Activated naive CD4-positive, alpha-beta T cell treated with anti-CD3 and anti-CD28 coated beads for 36 hours (primary cell): Measurements from ENCODE around the gene SLC12A4. TPM values are rescaled to one million over a fixed set of nuclear protein-coding genes. Genes with fewer than 3 reads are reported as not detected.

Experiments
- CTCF ChIA-PET: fragments of 350-600 bp; sonication (Branson Sonifier 250); formaldehyde crosslinking; loops from one replicate; lab custom pipeline; 2021; ENCODE audit warnings: antibody characterized with exemption; lab: Charles Lee
- DNase-seq: peaks from one replicate; pipeline ENCODE4 v3.0.0-alpha.2; 2020
- H3K27ac Mint-ChIP-seq: one replicate; pipeline ENCODE4 v1.8.0; 2021; ENCODE audit warnings: mild to moderate bottlenecking, mixed read lengths
- H3K27me3 Mint-ChIP-seq: one replicate; pipeline ENCODE4 v1.8.0; 2021; ENCODE audit warnings: low read depth, mixed read lengths
- H3K36me3 Mint-ChIP-seq: one replicate; pipeline ENCODE4 v1.8.0; 2021; ENCODE audit warnings: low read depth, mixed read lengths
- H3K4me1 Mint-ChIP-seq: one replicate; pipeline ENCODE4 v1.8.0; 2021; ENCODE audit warnings: low read depth, mixed read lengths
- H3K4me3 Mint-ChIP-seq: one replicate; pipeline ENCODE4 v1.8.0; 2021; ENCODE audit warnings: mild to moderate bottlenecking, moderate library complexity, mixed read lengths
- H3K9me3 Mint-ChIP-seq: one replicate; pipeline ENCODE4 v1.8.0; 2021; ENCODE audit warnings: mixed read lengths
- intact Hi-C: fragments of 100-400 bp; cut with micrococcal nuclease; formaldehyde crosslinking; loops from one replicate; pipeline ENCODE4 v1.15.1; 2023
- total RNA-seq, 2 experiments: library from RNA; stranded (reverse); gene quantifications; one replicate each; pipeline ENCODE4 v1.2.3, GENCODE V29; 2021

Gene SLC12A4
- total RNA-seq, 2 experiments from 2014 or later = 24.3 to 28.9 TPM

- Mint-ChIP-seq H3K4me3 (peak overlapping the region; percentile 100), H3K36me3 (peaks cover 40% of the 10 kb centered on the region), H3K27me3 (no peaks in the 10 kb centered on the region), H3K27ac (peak overlapping the region; percentile 94), H3K9me3 (no peaks in the 10 kb centered on the region), H3K4me1 (peaks cover 41% of the 10 kb centered on the region)
- CTCF ChIA-PET = interaction anchor here (1.0 to 2.6 kb wide), 8 partner anchors 52 to 415 kb away, joined by 3 to 12 read pairs (median 4); partner anchors contain the start of gene EDC4
- intact Hi-C loops = loop anchor here (1.0 to 5.0 kb wide), 15 partner anchors 17 to 414 kb away; partner anchors contain the start of genes ACD, CTCF, DDX28 and DPEP3
- DNase-seq = peak; percentile 98
These were observed 32.9 kb downstream of the SLC12A4 start for GRCh38 chr16:67935402-67936123.

- no peaks in the 10 kb centered on the region for H3K9me3 Mint-ChIP-seq
- intact Hi-C loops = loop anchor here (1.0 to 5.0 kb wide), 10 partner anchors 17 to 414 kb away; partner anchors contain the start of genes CTCF, DPEP3, NUTF2 and PSKH1
- H3K27me3 Mint-ChIP-seq = no peaks in the 10 kb centered on the region
- peaks cover 37% of the 10 kb centered on the region for H3K4me1 Mint-ChIP-seq
- peak overlapping the region; percentile 94 for H3K27ac Mint-ChIP-seq
- no peak for DNase-seq
- CTCF ChIA-PET = interaction anchor here (1.0 to 2.6 kb wide), 8 partner anchors 51 to 414 kb away, joined by 3 to 12 read pairs (median 4); partner anchors contain the start of gene EDC4
- peak overlapping the region; percentile 100 for H3K4me3 Mint-ChIP-seq
- H3K36me3 Mint-ChIP-seq = peaks cover 40% of the 10 kb centered on the region
These were observed 33.4 kb downstream of the SLC12A4 start for GRCh38 chr16:67935101-67935401.

- intact Hi-C loops = loop anchor here (1.0 to 5.0 kb wide), 10 partner anchors 16 to 413 kb away; partner anchors contain the start of genes CTCF, DPEP3, NUTF2 and PSKH1
- Mint-ChIP-seq H3K36me3 (peaks cover 37% of the 10 kb centered on the region), H3K4me1 (peaks cover 31% of the 10 kb centered on the region), H3K27ac (peak overlapping the region; percentile 94), H3K27me3 (no peaks in the 10 kb centered on the region), H3K9me3 (no peaks in the 10 kb centered on the region), H3K4me3 (peak overlapping the region; percentile 100)
- CTCF ChIA-PET = interaction anchor here (0.8 to 2.6 kb wide), 3 partner anchors 51 to 118 kb away, joined by 3 to 12 read pairs (median 4); no protein-coding TSS in a partner anchor
- DNase-seq = no peak
These were observed 33.9 kb downstream of the SLC12A4 start for GRCh38 chr16:67934306-67935100.

- no peak for DNase-seq
- CTCF ChIA-PET = interaction anchor here (0.6 to 2.6 kb wide), 3 partner anchors 91 to 117 kb away, joined by 3 to 12 read pairs (median 3); no protein-coding TSS in a partner anchor
- Mint-ChIP-seq H3K9me3 (no peaks in the 10 kb centered on the region), H3K4me1 (peaks cover 27% of the 10 kb centered on the region), H3K36me3 (peaks cover 35% of the 10 kb centered on the region), H3K4me3 (no peak overlapping the region), H3K27me3 (no peaks in the 10 kb centered on the region), H3K27ac (peak overlapping the region; percentile 42)
- intact Hi-C loops = loop anchor here (2.0 kb wide), 1 partner anchor 295 kb away; no protein-coding TSS in a partner anchor
These were observed 34.6 kb downstream of the SLC12A4 start for GRCh38 chr16:67933805-67934204.

GRCh38 chr16:67932462-67932840, 36.0 kb downstream of the SLC12A4 start:
- no peak for DNase-seq
- intact Hi-C loops = no loop called here
- Mint-ChIP-seq H3K27me3 (no peaks in the 10 kb centered on the region), H3K4me3 (no peak overlapping the region), H3K4me1 (peaks cover 26% of the 10 kb centered on the region), H3K27ac (no peak overlapping the region), H3K36me3 (peaks cover 35% of the 10 kb centered on the region), H3K9me3 (no peaks in the 10 kb centered on the region)
- CTCF ChIA-PET = interaction anchor here (1.7 to 3.6 kb wide), 3 partner anchors 9 to 412 kb away, joined by 4 to 23 read pairs (median 9); partner anchors contain the start of gene NRN1L

GRCh38 chr16:67931712-67932461, 36.5 kb downstream of the SLC12A4 start, which contains the start of gene CTRL:
TSS of gene CTRL (minus strand) at chr16:67931862. CDS start at chr16:67931852, 10 bp downstream.
- Mint-ChIP-seq H3K27ac (no peak within 1 kb of the TSS), H3K4me3 (no peak within 1 kb of the TSS), H3K9me3 (no peaks in the 10 kb centered on the region), H3K36me3 (peaks cover 32% of the 10 kb centered on the region), H3K27me3 (no peaks in the 10 kb centered on the region), H3K4me1 (peaks cover 22% of the 10 kb centered on the region)
- CTCF ChIA-PET = interaction anchor here (1.2 to 3.6 kb wide), 4 partner anchors 9 to 411 kb away, joined by 4 to 23 read pairs (median 8); partner anchors contain the start of gene NRN1L
- DNase-seq = no peak
- intact Hi-C loops = no loop called here

GRCh38 chr16:67930678-67931211, 37.7 kb downstream of the SLC12A4 start:
- DNase-seq = no peak
- Mint-ChIP-seq H3K4me3 (no peak overlapping the region), H3K27ac (no peak overlapping the region), H3K27me3 (no peaks in the 10 kb centered on the region), H3K9me3 (no peaks in the 10 kb centered on the region), H3K4me1 (peaks cover 20% of the 10 kb centered on the region), H3K36me3 (peaks cover 24% of the 10 kb centered on the region)
- intact Hi-C loops = no loop called here
- CTCF ChIA-PET = interaction anchor here (1.2 to 3.6 kb wide), 2 partner anchors 46 to 49 kb away, joined by 6 to 23 read pairs; partner anchors contain the start of gene NRN1L

GRCh38 chr16:67930191-67930590, 38.2 kb downstream of the SLC12A4 start:
- H3K27me3 Mint-ChIP-seq = no peaks in the 10 kb centered on the region
- no peak overlapping the region for H3K4me3 Mint-ChIP-seq
- CTCF ChIA-PET = interaction anchor here (0.8 to 3.6 kb wide), 2 partner anchors 46 to 114 kb away, joined by 3 to 23 read pairs; partner anchors contain the start of gene NRN1L
- no peak for DNase-seq
- H3K4me1 Mint-ChIP-seq = peaks cover 17% of the 10 kb centered on the region
- intact Hi-C loops = no loop called here
- H3K27ac Mint-ChIP-seq = no peak overlapping the region
- peaks cover 18% of the 10 kb centered on the region for H3K36me3 Mint-ChIP-seq
- H3K9me3 Mint-ChIP-seq = no peaks in the 10 kb centered on the region

- H3K4me3 Mint-ChIP-seq = no peak overlapping the region
- H3K27ac Mint-ChIP-seq = no peak overlapping the region
- peaks cover 2% of the 10 kb centered on the region for H3K4me1 Mint-ChIP-seq
- peak; percentile 91 for DNase-seq
- no peaks in the 10 kb centered on the region for H3K9me3 Mint-ChIP-seq
- no peaks in the 10 kb centered on the region for H3K27me3 Mint-ChIP-seq
- CTCF ChIA-PET = interaction anchor here (0.6 to 2.3 kb wide), 16 partner anchors 9 to 409 kb away, joined by 3 to 25 read pairs (median 4); partner anchors contain the start of genes NRN1L and PSKH1
- peaks cover 6% of the 10 kb centered on the region for H3K36me3 Mint-ChIP-seq
- intact Hi-C loops = loop anchor here (1.0 to 2.0 kb wide), 6 partner anchors 10 to 408 kb away; no protein-coding TSS in a partner anchor
These were observed 39.7 kb downstream of the SLC12A4 start for GRCh38 chr16:67928561-67929364.

- H3K27me3 Mint-ChIP-seq = no peaks in the 10 kb centered on the region
- peaks cover 4% of the 10 kb centered on the region for H3K36me3 Mint-ChIP-seq
- H3K4me3 Mint-ChIP-seq = no peak overlapping the region
- CTCF ChIA-PET = interaction anchor here (1.1 to 2.3 kb wide), 8 partner anchors 10 to 408 kb away, joined by 3 to 25 read pairs (median 4); no protein-coding TSS in a partner anchor
- intact Hi-C loops = loop anchor here (1.0 to 2.0 kb wide), 6 partner anchors 10 to 407 kb away; no protein-coding TSS in a partner anchor
- no peaks in the 10 kb centered on the region for H3K4me1 Mint-ChIP-seq
- DNase-seq = no peak
- H3K27ac Mint-ChIP-seq = no peak overlapping the region
- H3K9me3 Mint-ChIP-seq = no peaks in the 10 kb centered on the region
These were observed 40.3 kb downstream of the SLC12A4 start for GRCh38 chr16:67928147-67928546.
